Bone marrow (tissue), 2 donors: ENCODE data around the gene SOX10.
"Not testable (repeated sequence)": the region's sequence is repeated elsewhere in the genome, so short reads cannot be mapped to it uniquely, and the experiment has no call there.

Experiments used
- DNase-seq, 2 donors: peaks; one replicate each; lab custom pipeline; 2025; lab: John Stamatoyannopoulos, UW

Gene SOX10

DNA sequence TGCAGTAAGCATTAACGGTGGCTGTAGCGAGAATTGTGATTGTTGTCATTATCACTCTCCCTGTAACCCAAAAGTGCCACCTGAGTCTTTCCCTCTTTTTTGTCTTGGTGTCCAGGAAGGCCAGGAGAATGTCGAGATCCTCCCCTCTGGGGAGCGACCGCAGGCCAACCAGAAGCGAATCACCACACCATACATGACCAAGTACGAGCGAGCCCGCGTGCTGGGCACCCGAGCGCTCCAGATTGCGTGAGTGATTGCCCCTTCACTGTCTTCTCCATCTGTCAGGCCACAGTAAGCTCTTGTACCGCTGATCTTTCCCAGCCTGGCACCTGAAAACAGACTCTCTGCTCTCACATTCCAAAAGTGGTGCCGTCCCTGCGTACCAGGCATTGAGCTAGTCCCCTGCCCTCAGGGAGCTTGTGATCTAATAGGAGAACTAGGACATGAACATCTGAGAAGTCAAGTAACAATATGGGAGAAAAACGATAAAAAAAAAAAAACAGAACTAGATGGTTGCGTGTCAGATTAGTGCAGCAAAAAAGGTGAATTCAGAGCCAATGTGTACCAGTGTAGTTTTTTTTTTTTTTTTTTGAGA lies 25.0 kb downstream of the SOX10 start:
- DNase-seq: no peak

DNA sequence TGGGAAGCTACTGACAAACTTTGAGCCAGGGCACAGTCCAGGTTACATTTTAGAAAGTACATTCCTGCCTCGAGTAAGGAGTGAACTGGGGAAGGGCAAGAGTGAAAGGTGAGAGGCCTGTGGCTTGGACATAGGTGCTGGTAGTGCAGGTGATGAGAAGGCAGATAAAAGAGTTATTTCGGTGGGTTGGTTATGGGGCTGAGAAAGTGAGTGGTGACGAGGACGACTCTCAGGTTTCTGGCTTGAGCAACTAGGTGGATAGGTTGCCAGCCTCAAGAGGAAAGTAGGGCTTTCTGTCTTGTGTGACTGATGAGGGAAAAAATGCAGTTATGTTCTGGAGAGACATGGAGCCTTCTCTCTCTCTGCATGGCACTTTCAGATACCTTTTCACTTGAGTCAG lies 27.1 kb downstream of the SOX10 start:
- DNase-seq: no peak

DNA sequence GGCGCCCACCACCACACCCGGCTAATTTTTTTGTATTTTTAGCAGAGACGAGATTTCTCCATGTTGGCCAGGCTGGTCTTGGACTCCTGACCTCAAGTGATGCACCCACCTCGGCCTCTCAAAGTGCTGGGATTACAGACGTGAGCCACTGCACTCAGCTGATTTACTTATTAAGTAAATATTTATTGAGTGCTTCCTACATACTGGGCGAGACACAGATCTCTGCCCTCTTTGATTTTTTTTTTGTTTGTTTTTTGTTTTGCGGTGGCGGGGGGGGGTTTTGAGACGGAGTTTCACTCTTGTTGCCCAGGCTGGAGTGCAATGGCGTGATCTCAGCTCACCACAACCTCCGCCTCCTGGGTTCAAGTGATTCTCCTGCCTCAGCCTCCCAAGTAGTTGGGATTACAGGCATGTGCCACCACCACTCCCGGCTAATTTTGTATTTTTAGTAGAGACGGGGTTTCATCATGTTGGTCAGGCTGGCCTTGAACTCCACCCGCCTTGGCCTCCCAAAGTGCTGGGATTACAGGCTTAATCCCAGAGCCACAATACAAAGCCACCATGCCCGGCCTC lies 28.4 kb downstream of the SOX10 start:
- DNase-seq: not testable (repeated sequence)

DNA sequence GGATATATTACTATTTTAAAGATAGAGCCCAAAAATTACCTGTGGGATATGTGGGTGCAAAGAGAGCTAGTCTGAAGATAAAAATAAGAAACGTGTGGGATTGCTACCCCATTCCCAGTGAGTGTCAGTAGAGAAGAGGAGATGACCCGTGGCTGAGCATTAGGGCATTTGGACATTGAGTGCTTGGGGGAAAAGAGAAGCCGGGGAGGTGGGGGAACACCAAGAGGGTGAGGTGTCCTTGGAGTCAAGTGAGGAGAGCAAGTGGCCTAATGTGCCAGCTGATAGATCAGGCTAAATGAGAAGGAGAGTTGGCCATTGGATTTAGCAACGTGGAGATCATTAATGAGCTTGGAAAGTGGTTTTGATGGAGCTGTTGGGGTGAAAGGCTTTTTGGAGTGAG lies 29.7 kb downstream of the SOX10 start:
- no peak for DNase-seq

DNA sequence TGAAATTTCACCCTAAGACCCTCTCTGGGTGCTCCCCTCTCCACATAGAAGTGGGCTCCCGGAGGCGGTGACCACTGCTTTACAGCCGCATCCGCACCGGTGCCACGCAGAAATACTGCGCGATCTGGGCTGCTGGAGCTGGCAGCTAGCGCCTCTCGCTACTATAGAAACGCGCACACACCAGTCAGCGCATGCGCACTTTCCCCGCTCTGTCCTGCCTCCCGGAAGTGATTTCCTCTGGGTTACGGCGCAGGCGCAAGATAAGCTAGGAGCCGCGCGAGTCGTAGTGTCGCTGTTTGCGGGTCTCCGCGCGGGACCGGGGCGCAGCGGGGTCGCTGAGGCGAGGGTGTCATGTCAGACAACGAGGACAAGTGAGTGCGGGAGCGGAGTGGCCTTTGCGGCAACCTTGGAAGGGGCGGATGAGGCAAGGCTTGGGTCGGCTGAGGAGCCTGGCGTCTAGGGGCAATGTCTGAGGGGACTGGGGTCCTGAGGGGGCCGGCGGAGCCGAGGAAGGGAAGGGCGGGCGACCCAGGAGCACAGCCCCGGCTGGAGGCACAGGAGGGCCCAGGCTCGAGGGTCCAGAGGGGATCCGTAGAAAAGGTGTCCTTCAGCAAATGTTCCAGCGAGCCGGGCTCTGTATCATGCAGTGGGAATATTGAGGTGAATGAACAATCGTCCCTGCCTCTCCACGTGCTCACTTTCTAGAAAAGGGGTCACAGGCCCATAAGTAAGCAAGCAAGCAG lies 30.7 kb downstream of the SOX10 start, which contains the start of the genes C22orf23 and POLR2F:
Gene C22orf23 (minus strand): TSS at position 165 of the 743 bp plus-strand sequence. CDS start 452 bp downstream, outside the sequence.
Gene POLR2F (plus strand): TSS at position 263 of the 743 bp plus-strand sequence. CDS start 89 bp downstream, at position 352.
- peak; percentile 89 to 93 for DNase-seq

DNA sequence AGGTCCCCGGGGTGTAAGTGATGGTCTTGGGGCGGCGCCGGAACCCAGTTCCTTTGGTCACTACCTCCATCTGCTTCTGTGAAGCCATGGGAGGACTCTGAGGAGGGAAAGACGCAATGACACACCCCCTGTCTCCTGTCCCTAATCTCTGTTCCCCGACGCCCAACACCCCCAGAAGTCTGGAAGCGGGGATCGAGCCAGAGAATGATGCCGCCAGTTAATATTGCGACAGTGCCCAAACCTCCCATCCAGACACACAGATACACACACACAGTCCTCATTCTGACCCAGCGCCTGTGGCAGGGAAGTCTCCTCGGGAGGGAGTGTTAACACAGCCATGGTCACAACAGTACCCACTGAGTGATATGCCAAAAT lies 31.3 kb downstream of the SOX10 start:
- DNase-seq: no peak

DNA sequence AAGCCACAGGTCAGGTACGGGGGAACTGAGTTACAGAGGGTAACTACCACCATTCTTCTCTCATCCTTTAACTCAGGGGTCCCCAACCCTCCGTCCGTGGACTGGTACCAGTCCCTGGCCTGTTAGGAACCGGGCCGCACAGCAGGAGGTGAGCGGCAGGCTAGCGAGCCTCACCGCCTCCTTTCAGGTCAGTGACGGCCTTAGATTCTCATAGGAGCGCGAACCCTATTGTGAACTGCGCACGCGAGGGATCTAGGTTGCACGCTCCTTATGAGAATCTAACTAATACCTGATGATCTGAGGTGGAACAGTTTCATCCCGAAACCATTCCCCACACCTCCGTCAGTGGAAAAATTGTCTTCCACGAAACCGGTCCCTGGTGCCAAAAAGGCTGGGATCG lies 31.7 kb downstream of the SOX10 start:
- DNase-seq: not testable (repeated sequence)

DNA sequence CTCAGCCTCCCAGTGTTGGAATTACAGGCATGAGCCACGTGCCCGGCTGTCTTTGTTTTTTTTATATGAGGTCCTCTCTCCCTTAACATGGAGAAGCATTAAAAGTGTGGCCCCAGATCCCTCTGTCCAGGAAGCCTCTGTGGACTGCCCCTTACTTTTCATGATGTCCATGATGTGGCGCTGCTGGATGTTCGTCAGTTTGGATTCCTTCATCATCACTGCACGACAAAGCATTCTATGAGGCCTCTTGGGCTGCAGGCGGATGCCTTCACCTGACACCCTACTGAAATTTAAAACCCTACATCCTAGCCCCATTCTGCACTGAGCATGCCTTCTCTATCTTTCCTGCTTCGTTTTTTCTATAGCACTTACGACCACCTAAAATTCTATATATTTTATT lies 33.0 kb downstream of the SOX10 start:
- no peak for DNase-seq

DNA sequence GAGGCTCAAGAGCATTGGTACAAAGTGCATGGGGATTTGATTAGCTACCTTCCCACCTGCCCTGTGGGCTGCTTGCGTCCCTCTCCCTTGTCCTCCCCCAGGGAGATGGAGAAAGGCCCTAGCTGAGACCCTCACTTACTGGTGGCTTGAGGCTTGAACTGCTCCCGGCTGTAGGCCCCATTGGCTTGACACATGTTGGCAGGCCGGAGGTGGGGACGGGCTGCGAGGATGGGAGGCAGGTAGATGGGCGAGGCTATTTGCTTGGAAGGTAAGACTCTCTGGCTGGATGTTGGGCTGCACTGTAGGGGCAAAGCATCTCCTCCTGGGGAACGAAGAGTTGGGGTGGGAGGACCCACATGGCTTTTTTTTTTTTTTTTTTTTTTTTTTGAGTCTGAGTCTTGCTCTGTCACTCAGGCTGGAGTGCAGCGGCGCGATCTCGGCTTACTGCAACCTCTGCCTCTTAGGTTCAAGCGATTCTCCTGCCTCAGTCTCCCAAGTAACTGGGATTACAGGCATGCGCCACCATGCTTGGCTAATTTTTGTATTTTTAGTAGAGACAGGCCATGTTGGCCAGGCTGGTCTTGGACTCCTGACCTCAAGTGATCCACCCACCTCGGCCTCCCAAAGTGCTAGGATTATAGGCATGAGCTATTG lies 37.1 kb downstream of the SOX10 start:
- not testable (repeated sequence) for DNase-seq

DNA sequence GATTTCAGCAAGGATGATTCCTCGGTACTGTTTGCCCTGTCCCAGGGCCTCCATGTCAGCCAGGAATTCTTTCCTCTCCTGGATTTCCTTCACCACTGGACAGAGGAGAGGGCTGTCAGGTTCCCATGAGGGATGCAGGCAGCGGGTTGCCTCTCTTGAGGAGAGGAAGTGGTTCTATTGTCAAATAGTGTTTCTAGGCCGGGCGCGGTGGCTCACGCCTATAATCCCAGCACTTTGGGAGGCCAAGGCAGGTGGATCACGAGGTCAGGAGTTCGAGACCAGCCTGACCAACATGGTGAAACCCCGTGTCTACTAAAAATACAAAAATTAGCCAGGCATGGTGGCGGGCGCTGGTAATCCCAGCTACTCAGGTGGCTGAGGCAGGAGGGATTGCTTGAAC lies 39.9 kb downstream of the SOX10 start:
- not testable (repeated sequence) for DNase-seq

DNA sequence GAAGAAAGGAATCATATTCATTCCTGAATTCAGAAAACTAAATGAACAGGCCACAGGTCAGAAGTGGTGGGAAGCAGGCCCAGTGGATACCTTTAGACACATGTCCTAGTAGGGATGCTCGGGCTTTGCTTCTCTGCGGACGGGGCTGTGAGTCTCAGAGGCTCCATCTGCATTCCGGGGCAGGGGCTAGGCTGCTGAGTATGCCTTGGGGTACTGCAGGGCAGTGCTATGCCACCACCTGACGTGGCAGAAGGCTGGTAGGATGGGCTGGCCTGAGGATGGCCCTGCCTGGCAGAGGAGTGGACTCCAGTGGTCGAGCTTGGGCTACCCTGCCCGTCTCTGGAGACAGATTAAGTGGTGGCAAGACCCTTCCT lies 40.5 kb downstream of the SOX10 start:
- DNase-seq: no peak

DNA sequence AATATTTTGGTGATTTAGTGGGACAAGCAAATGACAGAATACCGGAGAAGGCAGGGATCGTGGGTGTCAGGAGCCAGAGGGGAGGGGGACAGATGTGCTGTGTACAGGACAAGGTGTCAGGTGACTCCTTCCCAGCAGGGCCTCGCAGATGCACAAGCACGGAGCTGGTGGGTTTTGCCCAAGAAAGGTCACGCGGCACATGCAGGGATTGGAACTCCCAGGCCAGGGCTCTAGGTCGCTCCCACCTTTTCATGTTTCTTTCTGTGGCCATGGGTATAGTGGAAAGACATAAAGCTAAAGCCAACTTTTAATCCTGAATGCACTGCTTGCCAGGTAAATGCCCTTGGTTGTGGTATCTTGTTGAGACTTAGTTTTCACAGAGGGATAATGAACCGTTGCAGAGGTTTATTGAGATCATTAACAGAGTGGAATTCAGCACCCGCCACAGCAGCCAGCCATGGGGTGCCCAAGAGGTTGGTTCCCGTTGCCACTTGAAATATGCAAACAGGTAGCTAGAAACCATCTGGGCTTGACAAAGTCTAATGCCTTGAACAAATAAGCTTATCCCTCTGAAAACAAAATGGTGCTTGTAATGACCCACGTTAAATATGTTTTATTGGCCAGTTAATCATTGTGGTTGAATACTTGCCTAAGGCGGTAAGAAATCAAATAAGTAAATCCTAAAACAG lies 41.1 kb downstream of the SOX10 start:
- no peak for DNase-seq

DNA sequence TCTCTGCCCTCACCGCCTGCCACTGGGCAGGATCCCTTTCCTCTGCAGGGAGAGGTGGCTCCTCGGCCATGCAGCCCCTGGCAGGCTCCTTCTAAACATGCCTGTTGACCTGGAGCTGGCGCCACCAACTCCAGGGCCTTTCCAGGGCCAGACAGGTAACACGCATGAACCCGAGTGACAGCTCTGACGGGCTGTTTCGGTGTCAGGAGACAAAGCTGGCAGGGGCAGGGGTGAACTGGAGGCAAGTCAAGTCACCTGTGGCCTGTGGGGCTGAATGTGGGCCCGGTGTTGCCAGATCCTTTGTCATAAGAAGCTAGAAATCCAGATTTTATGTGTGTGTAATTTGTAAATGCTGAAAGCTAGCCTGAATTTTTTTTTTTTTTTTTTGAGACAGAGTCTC lies 42.2 kb downstream of the SOX10 start:
- DNase-seq: no peak

DNA sequence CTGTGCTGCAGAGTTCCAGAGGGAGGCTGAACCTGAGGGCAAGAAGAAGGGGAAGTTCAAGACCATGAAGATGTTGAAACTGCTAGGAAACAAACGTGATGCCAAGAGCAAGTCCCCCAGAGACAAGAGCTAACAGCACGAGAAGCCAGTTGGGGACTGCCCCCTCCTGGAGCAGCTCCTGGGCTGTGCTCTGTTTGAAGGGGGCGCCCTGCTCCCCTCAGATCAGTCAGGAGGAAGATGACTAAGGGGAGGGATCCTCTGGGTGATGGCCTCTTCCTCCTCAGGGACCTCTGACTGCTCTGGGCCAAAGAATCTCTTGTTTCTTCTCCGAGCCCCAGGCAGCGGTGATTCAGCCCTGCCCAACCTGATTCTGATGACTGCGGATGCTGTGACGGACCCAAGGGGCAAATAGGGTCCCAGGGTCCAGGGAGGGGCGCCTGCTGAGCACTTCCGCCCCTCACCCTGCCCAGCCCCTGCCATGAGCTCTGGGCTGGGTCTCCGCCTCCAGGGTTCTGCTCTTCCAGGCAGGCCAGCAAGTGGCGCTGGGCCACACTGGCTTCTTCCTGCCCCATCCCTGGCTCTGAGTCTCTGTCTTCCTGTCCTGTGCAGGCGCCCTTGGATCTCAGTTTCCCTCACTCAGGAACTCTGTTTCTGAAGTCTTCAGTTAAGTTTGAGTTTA lies 43.5 kb downstream of the SOX10 start:
- DNase-seq: peak in 1 of 2 donors; percentile 80

DNA sequence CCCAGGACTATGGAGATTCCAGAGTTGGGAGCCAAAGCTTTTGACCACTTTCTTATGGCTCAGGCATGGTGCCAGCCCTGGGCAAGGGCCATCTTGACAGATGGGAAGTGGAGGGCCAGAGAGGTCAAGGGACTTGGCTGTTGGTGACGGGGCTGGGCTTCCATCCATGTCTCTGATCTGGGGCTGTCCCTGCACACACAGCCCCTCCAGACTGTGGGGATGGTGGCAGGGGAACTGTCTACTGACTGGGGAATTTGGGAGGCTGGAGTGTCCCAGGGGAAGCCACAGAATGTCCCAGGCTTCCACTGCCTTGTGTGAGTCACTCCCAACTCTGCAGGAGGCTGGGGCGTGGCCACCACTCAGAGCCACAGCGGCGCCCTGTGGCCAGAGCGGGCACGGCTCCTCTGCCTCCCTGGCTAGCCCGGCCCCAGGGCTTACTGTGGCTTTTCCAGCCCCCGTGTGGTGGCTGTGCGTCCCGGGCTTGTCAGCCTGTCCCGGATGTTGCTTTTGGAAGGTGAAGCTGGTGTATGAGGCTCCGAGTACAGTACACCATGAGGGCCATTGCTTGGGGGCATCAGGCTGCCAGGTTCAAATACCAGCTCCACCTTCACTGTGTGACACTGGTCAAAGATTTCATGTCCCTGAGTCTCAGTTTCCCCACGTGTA lies 50.5 kb downstream of the SOX10 start:
- peak; percentile 71 for DNase-seq

DNA sequence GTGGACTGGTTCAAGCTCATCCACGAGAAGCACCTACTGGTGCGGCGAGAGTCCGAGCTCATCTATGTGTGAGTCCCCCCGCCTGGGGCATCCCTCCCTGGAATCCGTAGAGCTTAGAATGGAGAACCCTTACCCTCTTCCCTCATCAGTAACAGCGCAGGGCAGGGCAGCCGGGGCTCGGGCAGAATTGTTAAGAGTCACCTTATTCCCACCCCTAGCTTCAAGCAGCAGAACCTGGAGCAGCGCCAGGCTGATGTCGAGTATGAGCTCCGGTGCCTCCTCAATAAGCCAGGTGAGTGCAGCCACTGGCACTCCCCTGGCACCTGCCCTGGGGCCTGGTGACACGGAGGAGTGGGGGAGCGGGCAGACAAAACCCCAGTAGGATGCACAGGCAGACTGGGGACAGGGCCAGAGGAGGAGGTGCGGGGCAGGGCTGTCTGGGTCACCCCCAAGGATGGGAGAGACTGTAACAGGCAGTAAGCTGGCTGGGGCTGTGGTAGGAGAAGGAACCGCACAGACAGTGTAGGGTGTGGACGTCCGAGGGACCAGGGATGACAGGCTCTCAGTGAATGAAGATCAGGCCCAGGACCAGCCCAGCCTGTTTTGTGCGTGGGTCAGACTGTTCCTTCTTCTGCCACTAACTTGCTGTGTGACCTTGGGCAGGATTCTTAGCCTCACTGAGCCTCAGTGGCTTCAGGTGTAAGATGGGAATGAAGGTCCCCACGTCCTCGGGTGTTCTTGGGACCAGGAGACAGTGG lies 51.4 kb downstream of the SOX10 start:
- no peak for DNase-seq

DNA sequence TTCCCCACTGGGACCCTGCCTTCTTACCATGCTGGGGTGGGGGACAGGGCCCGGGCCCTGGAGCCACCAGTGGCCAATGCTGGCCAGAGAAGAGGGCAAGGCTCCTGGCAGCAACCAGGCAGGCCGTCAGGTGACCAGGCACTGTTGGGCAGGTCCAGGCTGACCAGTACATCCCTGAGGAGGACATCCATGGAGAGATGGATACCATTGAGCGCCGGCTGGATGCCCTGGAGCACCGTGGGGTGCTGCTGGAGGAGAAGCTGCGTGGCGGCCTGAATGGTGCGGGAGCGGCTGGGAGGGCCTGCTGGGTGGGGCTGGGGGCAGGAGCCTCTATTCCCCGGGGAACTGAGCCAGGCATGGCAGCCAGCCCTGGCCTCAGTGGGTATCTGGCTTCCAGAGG lies 52.0 kb downstream of the SOX10 start:
- no peak for DNase-seq

DNA sequence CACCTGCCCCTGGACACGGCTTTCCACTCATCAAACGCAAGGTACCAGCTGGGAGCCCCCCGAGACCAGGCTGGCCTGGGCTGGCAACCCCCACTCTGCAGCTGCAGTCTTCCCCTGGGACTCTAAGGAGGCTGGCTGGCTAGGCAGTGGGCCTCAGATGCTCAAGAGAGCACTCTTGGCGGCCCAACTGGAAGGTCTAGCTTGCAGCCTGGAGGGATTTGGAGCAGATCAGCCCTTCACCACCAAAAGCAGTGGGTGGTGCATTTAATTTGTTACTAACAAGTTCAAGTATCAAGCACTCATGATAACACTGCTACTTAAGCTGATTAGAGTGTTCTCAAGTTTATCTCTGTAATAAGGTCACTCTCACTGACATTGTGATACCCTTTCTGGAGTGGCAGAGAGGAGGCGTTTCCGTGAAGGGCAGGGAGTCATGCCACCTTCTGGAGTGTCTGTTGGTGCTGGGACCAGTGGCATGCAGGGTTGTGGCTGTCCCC lies 52.4 kb downstream of the SOX10 start:
- DNase-seq: no peak

DNA sequence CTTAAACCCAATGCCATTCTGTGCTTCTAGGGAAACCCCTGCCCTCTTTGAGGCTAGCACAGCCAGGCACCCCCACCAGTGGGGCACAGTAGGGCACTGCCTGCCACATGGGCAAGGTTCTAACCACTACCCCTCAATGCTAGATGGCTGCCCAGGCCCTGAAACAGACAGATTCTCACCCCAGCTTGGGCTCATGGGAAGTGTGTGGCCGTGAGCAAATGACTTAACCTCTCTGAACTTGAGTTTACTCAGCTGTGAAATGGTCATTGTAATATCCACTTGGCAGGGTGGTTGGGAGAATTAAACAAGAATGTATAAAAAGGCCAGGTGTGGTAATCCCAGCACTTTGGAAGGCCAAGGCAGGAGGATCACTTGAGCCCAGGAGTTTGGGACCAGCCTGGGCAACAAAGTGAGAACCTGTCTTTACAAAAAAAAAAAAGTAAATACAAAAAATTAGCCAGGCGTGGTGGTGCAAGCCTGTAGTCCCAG lies 53.4 kb downstream of the SOX10 start:
- no peak for DNase-seq
